ENCODE measurements around the gene MILR1. TPM values are rescaled to one million over a fixed set of nuclear protein-coding genes. Genes with fewer than 3 reads are reported as not detected.

MILR1 gene
- total RNA-seq, 1 donor from 2014 or later = 0.40 TPM

- no peak overlapping the region for H3K27ac Mint-ChIP-seq
- no peak overlapping the region for H3K4me3 Mint-ChIP-seq
- H3K36me3 Mint-ChIP-seq = no peaks in the 10 kb centered on the region
- DNase-seq (ENCODE audit: low spot score in 2 of 2, unreplicated experiment in 2 of 2) = no peak
- H3K4me1 Mint-ChIP-seq = no peaks in the 10 kb centered on the region
- H3K9me3 Mint-ChIP-seq = no peaks in the 10 kb centered on the region
- H3K27me3 Mint-ChIP-seq (ENCODE audit: low read depth) = no peaks in the 10 kb centered on the region
- TF ChIP-seq CTCF (IDR thresholded peaks at IDR 0.05; ENCODE audit: unreplicated experiment) = no peak
Observed at GRCh38 chr17:64447526-64447925, 1.4 kb upstream of the MILR1 start.

DNA sequence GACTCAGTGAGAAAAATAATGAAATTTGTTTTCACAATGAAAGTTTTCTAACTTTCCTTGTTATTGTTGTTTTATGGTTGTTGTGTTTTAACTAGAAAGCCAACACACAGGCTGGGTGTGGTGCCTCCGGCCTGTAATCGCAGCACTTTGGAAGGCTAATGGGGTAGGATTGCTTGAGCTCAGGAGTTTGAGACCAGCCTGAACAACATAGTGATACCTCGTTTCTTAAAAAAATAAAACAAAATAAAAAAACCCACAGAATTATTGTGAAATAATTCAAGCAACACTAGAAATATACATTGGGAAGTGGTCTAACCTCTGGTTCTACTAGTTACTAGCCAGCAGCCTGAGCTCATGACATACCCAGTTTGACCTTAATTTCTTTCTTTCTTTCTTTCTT is 630 bp downstream of the MILR1 start:
- Mint-ChIP-seq H3K4me1 (no peaks in the 10 kb centered on the region), H3K9me3 (no peaks in the 10 kb centered on the region), H3K36me3 (no peaks in the 10 kb centered on the region), H3K27me3 (ENCODE audit: low read depth) (no peaks in the 10 kb centered on the region), H3K27ac (no peak overlapping the region), H3K4me3 (no peak overlapping the region)
- no peak for DNase-seq (ENCODE audit: low spot score in 2 of 2, unreplicated experiment in 2 of 2)
- no peak for TF ChIP-seq CTCF (IDR thresholded peaks at IDR 0.05; ENCODE audit: unreplicated experiment)

GRCh38 chr17:64455993-64456885 is 7.3 kb downstream of the MILR1 start:
- no peak overlapping the region for H3K4me3 Mint-ChIP-seq
- no peaks in the 10 kb centered on the region for H3K9me3 Mint-ChIP-seq
- no peak for DNase-seq (ENCODE audit: low spot score in 2 of 2, unreplicated experiment in 2 of 2)
- peaks cover 2% of the 10 kb centered on the region for H3K4me1 Mint-ChIP-seq
- no peaks in the 10 kb centered on the region for H3K27me3 Mint-ChIP-seq (ENCODE audit: low read depth)
- no peaks in the 10 kb centered on the region for H3K36me3 Mint-ChIP-seq
- no peak overlapping the region for H3K27ac Mint-ChIP-seq
- TF ChIP-seq CTCF (IDR thresholded peaks at IDR 0.05; ENCODE audit: unreplicated experiment) = no peak

DNA sequence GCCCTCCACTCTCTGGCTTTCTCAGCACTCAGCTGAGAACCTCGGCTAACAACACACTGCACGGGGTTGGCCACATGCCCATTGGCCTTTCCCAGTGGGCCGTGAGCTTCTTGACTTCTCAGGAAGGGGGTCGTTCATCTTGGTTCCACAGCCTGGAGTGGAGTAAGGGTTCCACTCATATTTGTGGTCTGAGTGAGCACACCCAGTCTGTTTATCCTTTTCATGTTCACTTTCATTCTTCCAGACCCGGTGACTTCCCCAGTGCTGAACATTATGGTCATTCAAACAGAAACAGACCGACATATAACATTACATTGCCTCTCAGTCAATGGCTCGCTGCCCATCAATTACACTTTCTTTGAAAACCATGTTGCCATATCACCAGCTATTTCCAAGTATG is 8.2 kb downstream of the MILR1 start:
- Mint-ChIP-seq H3K27me3 (ENCODE audit: low read depth) (no peaks in the 10 kb centered on the region), H3K27ac (no peak overlapping the region), H3K4me1 (peaks cover 2% of the 10 kb centered on the region), H3K9me3 (no peaks in the 10 kb centered on the region), H3K36me3 (no peaks in the 10 kb centered on the region), H3K4me3 (no peak overlapping the region)
- no peak for DNase-seq (ENCODE audit: low spot score in 2 of 2, unreplicated experiment in 2 of 2)
- TF ChIP-seq CTCF (IDR thresholded peaks at IDR 0.05; ENCODE audit: unreplicated experiment) = no peak

- H3K27ac Mint-ChIP-seq = no peak overlapping the region
- H3K36me3 Mint-ChIP-seq = no peaks in the 10 kb centered on the region
- peaks cover 2% of the 10 kb centered on the region for H3K4me1 Mint-ChIP-seq
- no peaks in the 10 kb centered on the region for H3K27me3 Mint-ChIP-seq (ENCODE audit: low read depth)
- TF ChIP-seq CTCF (IDR thresholded peaks at IDR 0.05; ENCODE audit: unreplicated experiment) = no peak
- no peaks in the 10 kb centered on the region for H3K9me3 Mint-ChIP-seq
- DNase-seq (ENCODE audit: low spot score in 2 of 2, unreplicated experiment in 2 of 2) = no peak
- H3K4me3 Mint-ChIP-seq = no peak overlapping the region
Observed at GRCh38 chr17:64458756-64459155, 9.8 kb downstream of the MILR1 start.
